HG02678 (cell line): ENCODE measurements around the gene GON7.
A peak's percentile ranks its signal among the peaks of the same experiment; 100 is the strongest.
"Not testable (repeated sequence)": the region's sequence is repeated elsewhere in the genome, so short reads cannot be mapped to it uniquely, and the experiment has no call there.

ENCODE experiments used
- ATAC-seq: cut with Tn5 transposase; IDR thresholded peaks from one replicate; pipeline ENCODE4 v1.9.1; 2021; ENCODE audit warnings: mild to moderate bottlenecking, moderate library complexity; ENCODE audit not compliant: unreplicated experiment

The GON7 gene, protein sequence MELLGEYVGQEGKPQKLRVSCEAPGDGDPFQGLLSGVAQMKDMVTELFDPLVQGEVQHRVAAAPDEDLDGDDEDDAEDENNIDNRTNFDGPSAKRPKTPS

DNA sequence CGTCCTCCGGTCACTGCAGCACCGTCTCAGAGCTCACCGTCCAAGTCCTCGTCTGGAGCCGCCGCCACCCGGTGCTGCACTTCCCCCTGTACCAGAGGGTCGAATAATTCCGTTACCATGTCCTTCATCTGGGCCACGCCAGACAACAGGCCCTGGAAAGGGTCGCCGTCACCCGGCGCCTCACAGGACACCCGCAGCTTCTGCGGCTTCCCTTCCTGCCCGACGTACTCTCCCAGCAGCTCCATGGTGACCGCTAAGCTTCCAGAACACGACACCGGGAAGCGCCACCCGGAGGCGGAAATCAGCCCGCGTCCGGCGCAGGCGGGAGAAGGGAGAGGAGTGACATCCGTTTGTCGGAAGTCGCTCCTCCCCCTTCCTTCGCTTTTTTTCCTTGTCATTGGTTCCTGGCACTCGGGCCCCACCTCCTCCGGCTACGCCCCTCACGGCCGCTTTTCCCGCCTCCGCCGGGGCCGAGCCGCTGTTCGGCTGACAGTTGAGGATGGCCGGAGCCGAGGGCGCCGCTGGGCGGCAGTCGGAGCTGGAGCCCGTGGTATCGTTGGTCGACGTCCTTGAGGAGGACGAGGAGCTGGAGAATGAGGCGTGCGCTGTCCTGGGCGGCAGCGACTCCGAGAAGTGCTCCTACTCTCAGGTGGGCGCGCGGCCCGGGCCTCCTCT lies at the start of gene GON7, which contains the start of gene UBR7:
Gene GON7, minus strand, starts transcription at position 273 of the 675 bp plus-strand sequence. Its CDS starts 28 bp downstream, at position 245.
Gene UBR7, plus strand, starts transcription at position 464 of the 675 bp plus-strand sequence. Its CDS starts 36 bp downstream, at position 500.
- ATAC-seq, result peak; percentile 83

DNA sequence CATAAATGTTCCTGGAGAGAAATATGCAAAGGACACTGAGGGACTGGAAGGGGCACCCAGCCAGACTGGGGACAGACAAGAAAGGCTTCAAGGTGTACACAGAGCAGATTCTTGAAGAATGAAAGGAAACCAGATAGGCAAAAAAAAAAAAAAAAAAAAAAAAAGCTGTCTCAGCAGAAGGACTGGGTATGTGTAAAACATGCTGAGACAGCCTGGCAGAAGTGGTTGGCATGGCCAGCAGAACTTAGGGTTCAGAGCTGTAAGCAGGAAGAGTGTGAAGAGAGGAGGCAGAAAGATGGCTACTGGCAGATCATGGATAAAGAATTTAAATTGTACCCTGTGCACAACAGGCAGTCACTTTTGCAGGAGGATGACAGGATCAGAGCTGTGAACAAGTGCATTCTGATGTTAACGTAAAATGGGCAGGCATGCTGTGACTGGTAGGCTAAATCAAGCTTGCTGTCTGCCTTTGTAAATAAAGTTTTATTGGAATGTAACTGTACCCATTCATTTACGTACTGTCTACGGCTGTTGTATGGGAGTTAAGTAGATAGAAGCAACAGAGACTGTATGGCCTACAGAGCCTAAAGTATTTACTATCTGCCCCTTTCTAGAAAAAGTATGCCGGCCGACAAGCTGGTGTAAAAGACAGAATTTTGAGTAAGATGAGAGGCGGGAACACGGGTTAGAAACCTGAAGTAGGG lies 42.4 kb upstream of the GON7 start:
- no peak for ATAC-seq

DNA sequence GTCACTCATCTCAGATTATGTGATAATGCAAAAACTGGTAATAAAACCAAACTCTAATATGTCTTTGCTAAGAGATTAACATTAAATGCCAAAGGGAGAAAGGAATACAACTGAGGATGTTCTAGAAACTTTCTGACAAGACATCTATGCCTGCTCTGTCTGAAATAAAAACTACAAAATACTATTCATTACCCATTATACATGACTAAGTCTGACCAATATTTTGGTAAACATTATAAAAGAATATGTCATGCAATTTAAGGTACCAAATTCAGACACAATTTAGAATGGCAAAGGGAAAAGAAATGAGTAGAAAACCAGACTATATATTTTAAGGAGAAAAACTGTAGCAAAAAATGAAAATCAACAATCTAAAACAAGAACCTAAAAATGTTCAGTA lies 39.7 kb upstream of the GON7 start:
- no peak for ATAC-seq

DNA sequence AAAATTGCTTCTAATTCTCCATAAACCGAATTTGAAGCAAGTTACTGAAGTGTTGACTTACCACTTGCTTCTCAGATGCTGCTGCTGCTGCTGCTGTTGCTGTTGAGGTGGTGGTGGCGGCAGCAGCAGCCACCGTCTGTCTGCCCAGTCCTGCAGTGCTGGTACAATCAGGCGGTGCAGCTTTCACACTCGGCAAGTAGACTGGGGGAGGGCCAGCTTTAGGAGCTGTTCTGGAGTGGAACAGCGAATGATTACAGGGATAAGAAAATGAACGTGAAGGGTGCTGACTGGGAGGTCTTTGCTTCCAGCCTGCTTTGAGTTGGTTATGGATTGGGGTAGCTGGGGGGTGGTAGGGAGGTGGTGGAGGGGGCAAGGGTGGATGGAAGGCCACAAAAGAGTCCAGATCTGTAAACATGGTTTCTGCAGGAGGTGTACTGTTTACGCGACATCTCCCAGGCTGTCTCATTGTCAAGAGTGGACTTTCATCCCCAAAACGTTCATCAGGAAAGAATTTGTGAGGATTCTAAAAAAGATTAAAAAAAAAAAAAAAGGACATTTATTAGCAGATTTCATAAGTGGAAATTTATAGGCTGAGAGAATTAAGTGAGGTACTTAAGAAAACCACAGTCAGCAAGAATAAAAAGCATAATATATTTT lies 39.0 kb upstream of the GON7 start:
- ATAC-seq, result no peak

DNA sequence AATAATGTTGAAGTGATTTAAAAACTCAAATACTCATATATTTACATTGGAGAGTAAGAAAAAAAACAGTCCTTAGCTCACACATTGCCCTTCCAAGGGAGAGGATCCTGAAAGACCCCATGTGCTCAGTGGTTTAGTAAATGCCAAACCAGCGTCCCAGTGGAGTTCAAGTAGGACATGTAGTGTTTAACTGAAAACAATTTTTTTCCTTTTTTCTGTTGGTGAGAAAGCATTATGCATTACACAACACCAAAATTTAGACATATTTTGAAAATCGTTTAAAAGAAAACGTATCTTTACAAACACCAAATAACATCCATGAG lies 33.8 kb upstream of the GON7 start:
- ATAC-seq, result no peak

DNA sequence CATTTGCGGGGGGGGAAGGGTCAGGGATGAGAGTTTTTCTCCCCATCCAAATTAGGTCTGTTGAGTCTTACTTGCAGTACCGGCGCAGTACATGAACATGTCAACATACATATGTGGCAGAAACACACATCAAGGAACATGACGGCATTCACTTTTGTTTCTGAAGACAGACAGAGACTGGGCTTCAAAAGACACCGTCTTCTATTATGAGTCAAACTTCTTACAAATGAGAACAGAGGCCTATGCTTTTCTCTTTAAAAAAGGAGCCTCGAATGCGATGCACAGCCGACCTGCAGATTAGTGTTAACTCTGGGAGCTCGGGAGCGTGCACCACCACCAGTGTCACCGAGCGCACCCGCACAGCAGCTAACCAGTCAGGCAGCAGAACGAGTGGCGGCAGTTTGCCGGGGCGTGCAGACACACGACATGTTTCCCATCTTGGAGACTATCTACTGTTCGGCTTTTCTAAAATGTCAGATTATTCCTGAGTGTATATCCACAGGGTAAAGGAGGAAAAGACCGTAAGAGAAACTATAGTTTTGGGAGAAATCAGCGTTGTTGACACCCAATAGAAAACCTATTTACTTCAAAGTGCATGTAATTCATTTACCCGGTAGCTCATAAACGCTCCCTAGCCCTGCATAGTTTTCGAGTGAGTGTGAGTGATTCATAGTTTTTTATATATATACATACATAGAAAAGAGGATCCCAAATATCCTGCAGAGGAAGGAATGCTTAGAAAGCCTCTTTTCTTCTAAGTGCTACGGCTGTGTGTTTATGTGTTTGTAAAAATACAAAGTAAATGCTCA lies 33.2 kb upstream of the GON7 start:
- ATAC-seq, result no peak

DNA sequence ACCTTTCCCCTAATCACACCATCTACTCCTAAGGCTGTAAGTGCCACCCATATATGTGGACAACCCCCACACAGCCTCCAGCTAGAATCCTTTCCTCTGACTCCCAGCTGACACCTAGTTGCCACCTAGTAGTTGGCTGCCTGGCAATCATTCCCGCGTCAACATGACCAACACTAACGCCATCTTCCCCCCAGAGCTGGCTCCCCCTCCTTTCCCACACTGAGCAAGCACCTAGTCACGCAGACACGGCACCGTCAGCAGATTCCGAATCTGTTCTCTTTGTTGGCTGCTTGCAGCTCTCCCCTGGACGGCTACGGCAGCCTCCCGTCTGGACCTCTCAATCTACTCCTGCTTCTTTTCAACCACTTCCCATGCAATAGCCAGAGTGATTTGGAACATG lies 27.9 kb upstream of the GON7 start:
- ATAC-seq, result no peak

DNA sequence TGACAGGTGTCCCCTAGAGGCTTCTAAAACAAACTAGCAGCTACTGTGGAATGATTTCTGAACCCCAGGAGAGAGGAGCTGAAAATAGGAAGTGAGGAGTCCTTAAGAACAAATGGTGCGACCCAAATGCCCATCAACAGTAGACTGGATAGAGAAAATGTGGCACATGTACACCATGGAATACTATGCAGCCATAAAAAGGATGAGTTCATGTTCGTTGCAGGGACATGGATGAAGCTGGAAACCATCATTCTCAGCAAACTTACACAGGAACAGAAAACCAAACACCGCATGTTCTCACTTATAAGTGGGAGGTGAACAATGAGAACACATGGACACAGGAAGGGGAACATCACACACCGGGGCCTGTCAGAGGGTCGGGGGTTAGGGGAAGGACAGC lies 26.2 kb upstream of the GON7 start:
- not testable (repeated sequence) for ATAC-seq

DNA sequence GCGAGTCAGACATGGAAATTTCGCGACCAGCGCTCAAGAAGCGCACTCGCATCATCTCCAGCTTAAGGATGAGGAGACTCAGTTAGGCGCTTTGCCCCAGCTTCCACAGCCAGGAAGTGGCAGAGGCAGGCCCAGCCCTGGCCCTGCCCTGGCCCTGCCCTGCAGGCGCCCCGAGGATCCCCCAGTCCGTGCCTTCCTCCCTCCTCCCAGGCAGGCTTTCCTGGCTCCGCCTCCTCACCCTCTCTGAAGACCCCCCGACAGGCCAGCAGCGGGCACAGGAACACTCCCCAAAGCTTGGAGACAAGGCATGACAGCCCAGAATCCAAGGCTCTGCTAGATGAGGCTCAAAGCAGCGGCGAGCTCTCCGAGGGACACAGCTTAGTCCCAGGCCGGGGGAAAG lies 25.3 kb upstream of the GON7 start:
- ATAC-seq, result no peak

DNA sequence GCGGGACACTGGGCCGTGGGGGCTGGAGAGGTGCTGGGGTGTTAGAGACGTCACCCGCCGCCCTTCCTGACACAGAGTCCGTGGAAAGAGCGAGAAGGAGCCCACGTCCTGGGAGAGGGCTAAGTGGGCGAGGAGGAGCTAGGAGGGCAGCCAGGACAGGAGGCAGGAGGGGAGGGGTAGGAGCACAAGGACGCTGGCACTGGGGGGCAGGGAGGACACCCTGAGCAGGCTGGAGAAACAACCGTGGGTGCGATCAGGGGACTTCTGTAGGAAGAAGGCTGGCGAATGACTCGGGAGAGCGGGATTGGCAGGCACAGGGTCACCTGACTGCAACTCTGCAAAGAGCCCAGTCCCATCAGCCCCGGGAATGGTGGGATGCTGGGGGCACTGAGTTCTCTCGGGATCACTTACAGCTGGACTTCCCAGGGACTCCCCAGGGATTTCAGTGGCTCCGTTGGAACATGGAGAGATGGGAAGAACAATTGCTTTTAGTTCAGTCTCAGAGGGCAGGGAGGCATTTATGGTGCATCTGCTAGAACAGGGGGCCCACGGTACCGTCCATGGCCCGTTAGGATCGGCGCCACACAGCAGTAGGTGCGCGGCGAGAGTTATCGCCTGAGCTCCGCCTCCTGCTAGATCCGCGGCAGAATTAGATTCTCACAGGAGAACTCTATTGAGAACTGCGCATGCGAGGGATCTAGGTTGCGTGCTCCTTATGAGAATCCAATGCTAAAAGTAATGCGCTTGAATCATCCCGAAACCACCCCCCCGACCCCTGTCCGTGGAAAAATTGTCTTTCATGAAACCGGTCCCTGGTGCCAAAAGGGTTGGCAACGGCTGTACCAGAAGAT lies 24.5 kb upstream of the GON7 start:
- ATAC-seq, result no peak

DNA sequence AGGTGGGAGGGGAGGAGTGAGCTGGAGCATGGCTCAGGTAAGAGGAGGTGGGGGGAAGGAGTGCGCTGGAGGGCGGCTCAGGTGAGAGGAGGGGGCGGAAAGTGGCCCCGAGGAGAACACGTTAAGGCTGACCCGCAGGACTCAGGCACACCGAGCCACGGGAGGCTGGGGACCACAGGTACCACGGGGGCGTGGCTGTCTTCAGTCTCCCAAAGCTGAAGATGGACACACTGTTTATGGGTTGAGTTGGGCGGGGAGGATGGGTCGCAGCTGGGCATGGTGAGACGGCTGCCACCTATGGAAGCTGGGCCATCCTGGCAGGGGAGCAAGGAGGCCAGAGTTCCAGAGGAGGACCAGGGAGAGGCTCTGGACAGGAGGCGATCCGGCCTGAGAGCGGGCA lies 23.7 kb upstream of the GON7 start:
- no peak for ATAC-seq

DNA sequence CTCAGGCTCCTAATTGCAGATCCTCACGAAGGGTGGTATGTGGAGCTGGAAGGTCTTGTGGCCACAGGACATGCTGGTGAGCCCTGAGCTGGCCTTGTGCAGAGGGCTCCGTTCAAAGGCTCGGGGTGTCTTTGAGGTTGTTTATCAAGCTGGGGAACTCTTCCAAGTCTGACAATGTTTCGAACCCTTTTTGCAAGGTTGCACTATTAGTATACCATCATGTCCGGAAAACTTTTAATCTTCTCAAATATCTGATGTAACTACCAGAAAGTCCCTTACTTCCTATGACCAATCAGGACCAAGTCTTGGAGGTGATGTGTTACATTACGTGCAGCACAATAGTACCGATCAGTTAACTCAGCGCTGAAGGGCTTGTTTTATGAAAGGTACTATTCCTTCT lies 21.7 kb upstream of the GON7 start:
- no peak for ATAC-seq

DNA sequence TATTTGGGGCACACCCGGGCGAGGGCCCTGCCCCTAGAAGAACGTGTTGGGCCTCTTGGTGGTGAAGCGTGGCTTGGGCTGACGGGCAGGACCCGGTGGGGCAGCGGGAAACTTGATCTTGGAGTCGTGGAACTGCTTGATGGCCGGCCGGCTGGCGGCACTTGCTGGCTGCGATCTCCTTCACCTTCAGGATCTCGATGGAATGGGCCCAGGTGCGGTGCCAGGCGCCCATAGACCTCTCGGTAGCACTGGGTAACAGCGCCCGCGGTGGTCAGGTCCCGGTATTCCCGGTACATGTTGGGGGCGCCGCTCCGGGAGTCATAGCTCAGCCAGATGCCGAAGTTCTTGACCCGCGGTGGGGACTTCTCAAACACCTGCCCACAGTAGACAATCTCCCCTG lies 16.7 kb upstream of the GON7 start:
- ATAC-seq, result no peak

DNA sequence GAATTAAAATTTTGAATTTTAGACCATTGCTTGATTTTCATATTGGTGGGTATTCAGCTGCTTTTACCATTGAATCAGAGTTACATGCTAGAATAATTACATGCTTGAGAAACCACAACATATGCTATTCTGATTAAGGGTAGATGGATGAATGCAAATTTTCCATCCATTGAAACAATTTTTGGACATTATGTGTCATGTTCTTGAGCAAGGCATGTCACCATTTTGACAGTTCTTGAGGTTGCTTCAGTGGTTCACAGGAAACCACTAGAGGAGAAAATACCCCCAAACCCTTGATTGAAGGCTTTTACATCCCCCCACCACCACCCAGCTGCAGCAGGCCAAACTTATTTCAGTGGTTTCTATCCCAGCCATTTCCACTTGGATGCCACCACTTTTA lies 13.6 kb upstream of the GON7 start:
- no peak for ATAC-seq

DNA sequence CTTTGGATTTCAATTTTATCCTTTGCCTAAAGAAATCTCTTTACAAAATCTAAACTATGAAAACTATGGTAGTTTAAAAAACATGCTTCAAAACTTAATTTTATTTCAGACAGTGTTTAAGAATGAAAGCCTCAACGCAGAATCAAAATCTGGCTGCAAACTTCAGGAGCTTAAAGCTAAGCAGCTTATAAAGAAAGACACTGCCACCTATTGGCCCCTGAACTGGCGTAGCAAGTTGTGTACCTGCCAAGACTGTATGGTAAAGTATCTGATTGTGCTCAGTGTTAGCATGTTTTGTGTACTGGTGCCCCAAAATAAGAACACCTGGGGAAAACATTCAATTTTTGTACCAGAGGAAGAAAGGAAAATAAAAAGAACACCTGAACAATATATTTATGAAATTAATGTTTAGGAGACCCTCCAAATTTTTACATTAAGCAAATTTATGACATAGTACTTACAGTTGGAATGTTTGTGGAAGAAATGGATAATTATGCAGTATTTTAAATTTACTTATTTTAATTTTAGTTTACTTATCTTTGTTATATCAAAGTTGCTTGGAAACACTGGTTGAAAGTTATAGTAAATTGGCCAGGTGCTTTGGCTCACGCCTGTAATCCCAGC lies 12.3 kb upstream of the GON7 start:
- ATAC-seq, result peak; percentile 72

DNA sequence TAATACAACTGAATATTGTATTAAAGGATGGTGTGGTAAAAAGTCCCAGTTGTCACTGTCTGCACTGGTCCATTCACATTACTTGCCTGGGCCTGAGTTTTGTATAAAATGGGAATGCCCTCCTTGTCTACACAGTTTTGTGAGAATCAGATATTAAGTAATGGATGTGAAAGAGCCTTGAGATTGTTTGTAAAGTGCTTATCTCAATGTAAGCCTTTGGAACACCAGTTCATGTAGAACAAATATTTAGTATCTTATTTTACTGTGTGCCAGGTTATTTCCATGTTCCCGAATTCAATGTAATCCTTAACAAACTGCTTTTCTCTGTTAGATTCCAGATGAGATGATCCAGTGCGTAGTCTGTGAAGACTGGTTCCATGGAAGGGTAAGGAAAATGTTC lies 7.7 kb upstream of the GON7 start:
- ATAC-seq, result no peak

DNA sequence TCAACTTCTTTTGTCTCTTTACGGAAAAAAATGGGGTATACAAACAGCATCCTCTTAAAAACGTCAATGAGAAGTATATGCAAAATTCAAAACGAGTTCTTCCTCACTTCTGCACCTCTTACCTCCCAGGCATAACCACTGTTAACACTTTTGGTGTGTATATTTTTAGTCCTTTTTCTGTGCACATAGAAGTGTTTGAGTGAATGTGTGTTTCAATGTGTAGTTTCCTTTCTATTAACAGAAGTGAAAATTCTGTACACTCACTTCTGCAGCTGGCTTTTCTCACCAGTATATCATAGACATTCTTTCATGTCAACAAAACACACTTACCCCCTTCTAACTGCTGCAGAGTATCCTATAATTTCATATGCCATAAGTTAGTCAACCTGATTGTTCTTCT lies 5.6 kb upstream of the GON7 start:
- peak; percentile 74 for ATAC-seq

DNA sequence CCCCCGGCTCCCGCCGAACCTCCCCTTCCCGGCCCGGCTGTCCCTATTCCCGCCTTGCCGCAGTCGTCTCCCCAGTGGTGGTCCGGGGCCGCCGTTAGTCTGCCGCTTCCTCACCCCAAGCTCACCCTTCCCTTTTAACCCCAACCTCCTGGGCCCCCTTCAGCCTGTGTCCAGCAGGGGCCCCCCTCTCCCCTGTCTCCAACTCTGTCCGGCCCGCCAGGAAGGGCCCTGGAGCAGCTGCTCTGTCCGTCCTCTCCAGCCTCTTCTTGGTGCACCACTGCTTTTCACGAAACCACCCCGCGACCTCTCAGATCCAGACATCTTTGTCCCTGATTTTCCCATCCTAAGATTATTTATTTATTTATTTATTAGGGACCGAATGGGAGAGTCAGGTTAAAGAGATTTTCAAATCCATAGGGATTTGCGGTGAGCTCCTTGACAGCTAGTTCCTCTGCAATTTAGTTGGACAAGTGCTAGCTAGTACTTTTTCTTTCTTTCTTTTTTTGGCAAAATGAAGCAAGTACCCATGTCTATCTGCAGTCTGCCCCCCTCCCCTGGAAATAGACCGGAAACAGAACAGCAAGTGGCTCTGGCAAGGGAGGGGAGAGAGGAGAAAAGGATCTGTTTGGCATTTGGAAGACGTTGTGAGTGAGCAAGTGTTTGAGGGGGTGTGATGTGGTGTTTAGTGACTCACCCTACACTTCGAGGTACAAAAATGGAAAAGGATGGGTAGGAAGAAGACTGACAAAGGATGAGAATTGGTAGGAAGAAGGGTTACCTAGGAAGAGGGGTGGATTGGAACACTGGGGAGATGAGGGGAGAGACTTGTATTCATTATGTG lies 823 bp upstream of the GON7 start:
- ATAC-seq, result peak; percentile 49

DNA sequence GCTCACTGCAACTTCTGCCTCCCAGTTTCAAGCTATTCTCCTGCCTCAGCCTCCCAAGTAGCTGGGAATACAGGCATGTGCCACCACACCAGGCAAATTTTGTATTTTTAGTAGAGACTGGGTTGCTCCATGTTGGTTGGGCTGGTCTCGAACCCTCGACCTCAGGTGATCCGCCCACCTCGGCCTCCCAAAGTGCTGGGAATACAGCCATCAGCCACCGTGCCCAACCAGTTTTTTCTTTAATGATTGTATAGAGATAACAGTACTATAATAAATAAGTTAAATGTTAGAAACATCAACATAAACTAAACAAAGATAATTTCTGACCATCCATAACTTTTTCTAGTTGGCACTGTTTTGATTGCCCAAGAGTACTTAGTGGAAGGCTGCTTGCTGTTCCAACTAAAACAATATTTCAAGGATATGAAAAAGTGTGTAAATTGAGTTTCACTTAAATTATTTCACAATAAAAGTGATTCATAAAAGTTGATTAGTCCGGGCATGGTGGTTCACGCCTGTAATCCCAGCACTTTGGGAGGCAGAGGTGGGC lies 5.6 kb downstream of the GON7 start:
- no peak for ATAC-seq
